ENCODE data around the gene GLRX5.
"Not testable (repeated sequence)": the region's sequence is repeated elsewhere in the genome, so short reads cannot be mapped to it uniquely, and the experiment has no call there.

The GLRX5 gene

DNA sequence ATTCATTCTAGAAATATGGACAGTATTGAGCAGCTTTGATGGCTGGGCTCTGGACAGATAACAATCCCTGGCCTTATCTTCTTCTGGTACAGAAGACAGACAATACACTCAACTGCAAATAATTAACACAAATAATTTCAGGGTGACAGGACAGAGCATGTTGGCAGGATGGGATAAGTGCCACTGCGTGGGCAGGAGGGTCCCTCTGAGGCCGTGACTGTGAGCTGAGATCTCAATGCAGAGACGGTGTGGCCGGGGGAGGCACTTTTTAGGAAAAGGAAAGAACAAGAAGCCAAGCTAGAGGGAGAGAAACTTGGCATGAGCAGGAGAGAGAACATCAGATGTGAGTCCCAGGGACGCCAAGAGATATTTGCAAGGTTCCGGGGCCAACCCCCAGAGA is 26.5 kb upstream of the GLRX5 start:
- Histone ChIP-seq H3K4me1 (ENCODE audit: control insufficient read depth, insufficient read depth, low read length, poor library complexity, severe bottlenecking) (peaks cover 32% of the 10 kb centered on the region), H3K9me3 (ENCODE audit: control insufficient read depth, low read length) (no peaks in the 10 kb centered on the region), H3K4me3 (ENCODE audit: insufficient read depth, low read depth, low read length, poor library complexity, severe bottlenecking) (no peak overlapping the region), H3K36me3 (ENCODE audit: control insufficient read depth, insufficient read depth, low read length) (peaks cover 16% of the 10 kb centered on the region), H3K27ac (ENCODE audit: insufficient read depth, low read length, poor library complexity, severe bottlenecking) (no peak overlapping the region), H3K27me3 (replicated peaks; ENCODE audit: control insufficient read depth, insufficient read depth, low read length, poor library complexity, severe bottlenecking) (no peaks in the 10 kb centered on the region)
- DNase-seq: no peak

DNA sequence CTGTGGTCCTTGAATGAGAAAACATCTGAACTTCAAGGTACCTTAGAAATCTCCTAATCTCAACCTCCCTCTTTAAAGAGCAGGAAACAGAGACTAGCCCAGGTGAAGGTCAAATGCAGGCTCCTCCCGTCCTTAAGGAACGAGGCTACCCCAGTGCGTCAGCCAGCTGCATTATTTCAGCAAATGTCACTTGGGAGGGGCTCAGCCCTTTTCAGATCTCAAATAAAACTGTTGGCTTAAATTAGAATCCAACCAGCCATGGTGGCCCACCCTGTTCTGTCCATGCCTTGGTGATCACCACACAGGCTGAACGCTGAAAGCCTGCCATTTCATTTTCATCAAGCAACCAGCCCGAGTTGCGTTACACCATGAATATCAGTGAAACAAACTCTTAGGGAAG is 25.4 kb upstream of the GLRX5 start:
- no peak overlapping the region for H3K4me3 ChIP-seq (ENCODE audit: insufficient read depth, low read depth, low read length, poor library complexity, severe bottlenecking)
- H3K27ac ChIP-seq (ENCODE audit: insufficient read depth, low read length, poor library complexity, severe bottlenecking): no peak overlapping the region
- no peak for DNase-seq
- no peaks in the 10 kb centered on the region for H3K9me3 ChIP-seq (ENCODE audit: control insufficient read depth, low read length)
- peaks cover 43% of the 10 kb centered on the region for H3K4me1 ChIP-seq (ENCODE audit: control insufficient read depth, insufficient read depth, low read length, poor library complexity, severe bottlenecking)
- no peaks in the 10 kb centered on the region for H3K27me3 ChIP-seq (replicated peaks; ENCODE audit: control insufficient read depth, insufficient read depth, low read length, poor library complexity, severe bottlenecking)
- H3K36me3 ChIP-seq (ENCODE audit: control insufficient read depth, insufficient read depth, low read length): peaks cover 16% of the 10 kb centered on the region

DNA sequence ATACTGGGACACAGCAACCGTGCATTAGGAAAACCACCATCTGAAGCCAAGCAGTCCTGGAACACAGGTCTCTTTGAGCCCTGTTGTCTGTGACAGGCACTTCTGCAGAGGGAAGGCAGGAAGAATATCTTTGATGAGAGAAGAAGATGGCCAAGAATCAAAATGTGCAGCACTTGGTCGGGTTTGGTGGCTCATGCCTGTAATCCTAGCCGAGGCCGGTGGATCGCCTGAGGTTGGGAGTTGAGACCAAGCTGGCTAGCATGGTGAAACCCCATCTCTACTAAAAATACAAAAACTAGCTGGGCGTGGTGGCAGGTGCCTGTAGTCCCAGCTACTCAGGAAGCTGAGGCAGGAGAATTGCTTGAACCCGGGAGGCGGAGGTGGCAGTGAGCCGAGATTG is 24.5 kb upstream of the GLRX5 start:
- Histone ChIP-seq H3K36me3 (ENCODE audit: control insufficient read depth, insufficient read depth, low read length) (peaks cover 16% of the 10 kb centered on the region), H3K4me1 (ENCODE audit: control insufficient read depth, insufficient read depth, low read length, poor library complexity, severe bottlenecking) (peaks cover 45% of the 10 kb centered on the region)
- not testable (repeated sequence) for H3K9me3 ChIP-seq (ENCODE audit: control insufficient read depth, low read length); H3K27ac ChIP-seq (ENCODE audit: insufficient read depth, low read length, poor library complexity, severe bottlenecking); H3K27me3 ChIP-seq (replicated peaks; ENCODE audit: control insufficient read depth, insufficient read depth, low read length, poor library complexity, severe bottlenecking); H3K4me3 ChIP-seq (ENCODE audit: insufficient read depth, low read depth, low read length, poor library complexity, severe bottlenecking); DNase-seq

DNA sequence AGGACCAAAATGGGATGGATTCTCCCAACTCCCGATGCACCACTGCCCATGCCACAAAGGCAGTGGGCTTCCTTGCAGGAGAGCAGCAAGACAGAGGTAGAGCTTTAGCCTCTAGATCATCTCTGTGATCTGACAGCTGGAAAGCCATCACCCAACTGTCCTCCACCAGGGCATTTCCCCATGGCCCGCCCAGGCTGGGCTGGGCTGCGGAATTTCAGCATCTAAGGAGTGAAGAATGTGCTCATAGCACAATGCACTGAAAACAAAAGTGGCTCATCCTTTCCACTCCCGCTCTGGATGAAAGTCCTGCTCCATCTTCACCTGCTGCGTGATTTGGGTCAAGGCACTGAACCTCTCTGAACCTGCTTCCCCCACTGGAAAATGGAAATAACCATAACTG is 24.0 kb upstream of the GLRX5 start:
- Histone ChIP-seq H3K4me1 (ENCODE audit: control insufficient read depth, insufficient read depth, low read length, poor library complexity, severe bottlenecking) (peaks cover 49% of the 10 kb centered on the region), H3K27me3 (replicated peaks; ENCODE audit: control insufficient read depth, insufficient read depth, low read length, poor library complexity, severe bottlenecking) (no peaks in the 10 kb centered on the region), H3K9me3 (ENCODE audit: control insufficient read depth, low read length) (no peaks in the 10 kb centered on the region), H3K4me3 (ENCODE audit: insufficient read depth, low read depth, low read length, poor library complexity, severe bottlenecking) (no peak overlapping the region), H3K36me3 (ENCODE audit: control insufficient read depth, insufficient read depth, low read length) (peaks cover 16% of the 10 kb centered on the region), H3K27ac (ENCODE audit: insufficient read depth, low read length, poor library complexity, severe bottlenecking) (no peak overlapping the region)
- DNase-seq: no peak

DNA sequence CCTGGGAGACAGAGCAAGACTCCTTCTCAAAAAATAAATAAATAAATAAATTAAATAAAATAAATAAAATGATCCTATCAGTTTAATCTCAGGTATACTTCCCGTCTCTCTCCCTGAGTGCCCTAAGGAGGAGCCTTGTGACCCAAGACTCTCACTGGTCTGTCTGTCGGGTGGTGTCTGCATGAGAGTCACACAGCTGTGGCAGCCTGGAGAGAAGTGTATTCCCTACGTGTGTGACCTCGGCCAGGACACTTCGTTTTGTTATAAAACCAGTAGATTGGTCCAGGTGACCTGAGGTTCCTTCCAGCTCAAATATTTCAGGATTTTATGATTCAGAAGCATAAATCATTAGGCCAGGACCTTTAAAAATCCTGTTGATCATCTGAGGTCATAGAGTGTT is 23.2 kb upstream of the GLRX5 start:
- Histone ChIP-seq H3K27me3 (replicated peaks; ENCODE audit: control insufficient read depth, insufficient read depth, low read length, poor library complexity, severe bottlenecking) (no peaks in the 10 kb centered on the region), H3K27ac (ENCODE audit: insufficient read depth, low read length, poor library complexity, severe bottlenecking) (no peak overlapping the region), H3K4me3 (ENCODE audit: insufficient read depth, low read depth, low read length, poor library complexity, severe bottlenecking) (no peak overlapping the region), H3K36me3 (ENCODE audit: control insufficient read depth, insufficient read depth, low read length) (peaks cover 16% of the 10 kb centered on the region), H3K9me3 (ENCODE audit: control insufficient read depth, low read length) (no peaks in the 10 kb centered on the region), H3K4me1 (ENCODE audit: control insufficient read depth, insufficient read depth, low read length, poor library complexity, severe bottlenecking) (peaks cover 47% of the 10 kb centered on the region)
- no peak for DNase-seq

DNA sequence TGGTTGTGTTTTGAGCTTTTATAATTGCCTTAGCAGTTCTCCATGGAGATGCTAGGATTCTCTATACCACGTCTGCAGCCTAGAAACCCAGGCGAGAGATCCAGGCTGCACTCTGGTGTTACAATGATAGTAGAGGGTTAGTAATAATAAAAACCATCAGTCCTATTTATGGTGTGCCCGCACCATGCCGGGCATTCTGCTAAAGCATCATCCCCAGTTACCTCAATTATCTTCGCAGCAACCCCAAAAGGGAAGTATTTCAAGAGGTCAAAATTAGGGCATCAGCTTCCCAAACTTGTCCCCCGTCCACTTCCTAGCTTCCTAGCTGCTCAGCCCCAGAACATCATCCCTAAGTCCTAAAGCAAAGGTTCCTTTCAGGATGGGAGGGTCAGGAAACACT is 21.6 kb upstream of the GLRX5 start:
- no peak for DNase-seq
- Histone ChIP-seq H3K36me3 (ENCODE audit: control insufficient read depth, insufficient read depth, low read length) (peaks cover 16% of the 10 kb centered on the region), H3K4me3 (ENCODE audit: insufficient read depth, low read depth, low read length, poor library complexity, severe bottlenecking) (no peak overlapping the region), H3K27me3 (replicated peaks; ENCODE audit: control insufficient read depth, insufficient read depth, low read length, poor library complexity, severe bottlenecking) (no peaks in the 10 kb centered on the region), H3K27ac (ENCODE audit: insufficient read depth, low read length, poor library complexity, severe bottlenecking) (no peak overlapping the region), H3K4me1 (ENCODE audit: control insufficient read depth, insufficient read depth, low read length, poor library complexity, severe bottlenecking) (peaks cover 48% of the 10 kb centered on the region), H3K9me3 (ENCODE audit: control insufficient read depth, low read length) (no peaks in the 10 kb centered on the region)

DNA sequence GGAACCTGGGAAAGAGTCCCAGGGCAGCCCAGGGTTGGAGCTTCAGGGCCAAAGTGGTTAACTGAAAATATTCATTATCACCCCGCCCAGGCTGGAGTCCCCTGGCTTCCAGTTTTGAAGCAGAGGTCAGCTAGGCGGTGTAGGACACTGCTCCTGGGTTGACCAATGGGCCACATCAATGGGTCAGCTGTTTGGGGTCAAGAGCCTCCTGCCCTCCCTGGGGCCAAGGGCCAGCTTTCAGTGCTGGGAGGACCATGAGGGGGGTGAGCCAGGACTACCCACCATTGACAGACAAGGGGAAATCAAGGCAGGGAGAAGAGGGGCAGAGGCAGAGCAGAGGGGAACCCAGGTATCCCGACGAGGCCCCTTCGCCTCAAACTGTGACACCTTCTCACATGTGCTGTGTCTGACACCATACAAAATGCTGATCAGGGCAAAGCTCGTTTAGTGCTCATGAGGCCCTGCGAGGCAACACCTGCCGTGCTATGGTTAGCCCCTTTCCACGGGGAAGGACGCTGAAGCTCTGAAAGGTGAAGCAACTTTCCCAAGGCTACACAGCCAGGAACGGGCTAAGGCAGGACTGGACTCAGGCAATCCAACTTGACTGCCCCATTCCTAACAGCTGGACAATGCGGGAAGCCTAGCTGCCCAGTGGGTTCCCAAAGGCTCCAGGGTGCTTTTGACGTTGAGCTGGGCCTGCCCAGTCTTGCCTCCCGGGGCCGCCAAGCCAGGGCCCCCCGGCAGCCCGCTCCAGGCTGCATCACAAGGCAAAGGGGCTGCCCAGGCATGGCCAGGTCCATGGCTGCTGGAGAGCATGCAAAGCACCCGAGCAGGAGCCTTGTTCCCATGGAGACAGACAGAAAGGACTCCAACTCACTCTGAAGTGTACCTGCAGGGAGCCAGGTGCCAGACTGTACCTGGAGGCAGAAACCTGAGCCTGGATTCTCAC is 20.4 kb upstream of the GLRX5 start:
- Histone ChIP-seq H3K9me3 (ENCODE audit: control insufficient read depth, low read length) (no peaks in the 10 kb centered on the region), H3K27me3 (replicated peaks; ENCODE audit: control insufficient read depth, insufficient read depth, low read length, poor library complexity, severe bottlenecking) (no peaks in the 10 kb centered on the region), H3K36me3 (ENCODE audit: control insufficient read depth, insufficient read depth, low read length) (peaks cover 13% of the 10 kb centered on the region), H3K4me3 (ENCODE audit: insufficient read depth, low read depth, low read length, poor library complexity, severe bottlenecking) (peak overlapping the region; percentile 67), H3K27ac (ENCODE audit: insufficient read depth, low read length, poor library complexity, severe bottlenecking) (peak overlapping the region; percentile 89), H3K4me1 (ENCODE audit: control insufficient read depth, insufficient read depth, low read length, poor library complexity, severe bottlenecking) (peaks cover 55% of the 10 kb centered on the region)
- DNase-seq: no peak

DNA sequence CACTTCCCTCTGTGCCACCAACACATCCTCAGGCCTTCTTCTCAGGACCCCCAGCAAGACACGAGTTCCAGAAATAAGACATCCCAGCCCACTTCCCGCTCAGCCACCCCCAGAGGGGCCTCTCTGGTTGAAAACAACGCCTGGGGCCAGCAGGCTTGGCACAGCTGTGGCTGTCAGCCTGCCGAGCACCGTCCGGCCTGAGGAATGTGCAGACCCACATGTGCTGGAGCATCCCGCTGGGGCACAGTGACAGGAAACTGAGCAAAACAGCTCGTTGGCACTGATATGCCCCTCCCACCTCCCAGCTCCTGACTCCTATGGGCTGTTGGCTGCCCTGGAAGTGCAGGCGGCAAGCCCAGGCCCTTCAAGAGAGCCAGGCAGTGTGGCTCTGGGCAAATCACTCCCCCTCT is 19.8 kb upstream of the GLRX5 start:
- Histone ChIP-seq H3K27me3 (replicated peaks; ENCODE audit: control insufficient read depth, insufficient read depth, low read length, poor library complexity, severe bottlenecking) (no peaks in the 10 kb centered on the region), H3K36me3 (ENCODE audit: control insufficient read depth, insufficient read depth, low read length) (peaks cover 6% of the 10 kb centered on the region), H3K27ac (ENCODE audit: insufficient read depth, low read length, poor library complexity, severe bottlenecking) (peak overlapping the region; percentile 89), H3K4me3 (ENCODE audit: insufficient read depth, low read depth, low read length, poor library complexity, severe bottlenecking) (peak overlapping the region; percentile 67), H3K4me1 (ENCODE audit: control insufficient read depth, insufficient read depth, low read length, poor library complexity, severe bottlenecking) (peaks cover 61% of the 10 kb centered on the region), H3K9me3 (ENCODE audit: control insufficient read depth, low read length) (no peaks in the 10 kb centered on the region)
- DNase-seq: no peak

DNA sequence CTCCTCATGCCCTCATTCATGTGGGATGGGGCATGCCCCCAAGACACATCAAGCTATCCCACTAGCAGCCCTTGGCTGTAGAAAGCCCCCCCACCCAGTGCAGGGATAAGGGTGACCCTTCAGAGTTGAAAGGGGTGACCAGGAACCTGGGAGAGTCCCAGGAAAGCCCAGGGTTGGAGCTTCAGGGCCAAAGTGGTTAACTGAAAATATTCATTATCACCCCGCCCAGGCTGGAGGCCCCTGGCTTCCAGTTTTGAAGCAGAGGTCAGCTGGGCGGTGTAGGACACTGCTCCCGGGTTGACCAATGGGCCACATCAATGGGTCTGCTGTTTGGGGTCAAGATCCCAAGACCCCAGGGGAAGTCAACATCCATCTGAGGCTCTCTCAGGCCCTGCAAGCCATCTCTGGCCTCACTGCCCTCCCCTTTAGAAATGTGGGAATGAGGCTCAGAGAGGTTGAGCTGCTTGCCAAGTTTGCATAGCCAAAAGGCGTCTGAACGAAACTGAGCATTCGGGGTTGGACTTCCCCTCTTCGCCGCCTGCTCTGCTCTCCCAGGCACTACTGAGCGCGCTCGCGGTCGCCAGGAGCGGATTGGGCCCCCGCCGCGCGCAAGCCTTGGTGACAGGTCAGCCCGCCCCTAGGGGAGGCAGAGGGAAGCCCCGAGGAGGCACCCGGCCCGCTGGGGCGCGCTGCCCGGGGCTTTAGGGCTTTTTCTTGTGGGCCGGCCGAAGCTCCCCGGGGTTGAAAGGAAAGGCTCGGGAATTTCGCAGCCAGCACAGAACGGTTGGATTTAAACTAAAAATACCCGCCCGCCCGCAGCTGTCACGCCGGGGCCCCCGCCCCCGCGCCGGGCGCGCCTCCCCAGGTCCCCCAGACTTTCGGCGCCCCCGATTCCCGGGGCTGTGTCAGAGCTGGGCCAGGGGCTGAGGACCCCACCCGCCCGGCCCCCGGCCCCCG is 19.0 kb upstream of the GLRX5 start:
- peak overlapping the region; percentile 89 for H3K27ac ChIP-seq (ENCODE audit: insufficient read depth, low read length, poor library complexity, severe bottlenecking)
- DNase-seq: peak; percentile 77 to 81 (median 80)
- peaks cover 2% of the 10 kb centered on the region for H3K36me3 ChIP-seq (ENCODE audit: control insufficient read depth, insufficient read depth, low read length)
- peak overlapping the region; percentile 67 for H3K4me3 ChIP-seq (ENCODE audit: insufficient read depth, low read depth, low read length, poor library complexity, severe bottlenecking)
- no peaks in the 10 kb centered on the region for H3K9me3 ChIP-seq (ENCODE audit: control insufficient read depth, low read length)
- peaks cover 69% of the 10 kb centered on the region for H3K4me1 ChIP-seq (ENCODE audit: control insufficient read depth, insufficient read depth, low read length, poor library complexity, severe bottlenecking)
- H3K27me3 ChIP-seq (replicated peaks; ENCODE audit: control insufficient read depth, insufficient read depth, low read length, poor library complexity, severe bottlenecking): no peaks in the 10 kb centered on the region

Measured in effector memory CD4-positive, alpha-beta T cell (primary cell).